NCI-H510A treated with DMSO at 0.1 percent for 48 hours (cell line): ENCODE measurements around the gene EBF3.
"Not testable (repeated sequence)": the region's sequence is repeated elsewhere in the genome, so short reads cannot be mapped to it uniquely, and the experiment has no call there.

Experiments used
- DNase-seq: peaks from one replicate; lab custom pipeline; 2025; lab: John Stamatoyannopoulos, UW

The EBF3 gene

GRCh38 chr10:129929343-129930292 is 34.5 kb downstream of the EBF3 start:
- DNase-seq: no peak

DNA sequence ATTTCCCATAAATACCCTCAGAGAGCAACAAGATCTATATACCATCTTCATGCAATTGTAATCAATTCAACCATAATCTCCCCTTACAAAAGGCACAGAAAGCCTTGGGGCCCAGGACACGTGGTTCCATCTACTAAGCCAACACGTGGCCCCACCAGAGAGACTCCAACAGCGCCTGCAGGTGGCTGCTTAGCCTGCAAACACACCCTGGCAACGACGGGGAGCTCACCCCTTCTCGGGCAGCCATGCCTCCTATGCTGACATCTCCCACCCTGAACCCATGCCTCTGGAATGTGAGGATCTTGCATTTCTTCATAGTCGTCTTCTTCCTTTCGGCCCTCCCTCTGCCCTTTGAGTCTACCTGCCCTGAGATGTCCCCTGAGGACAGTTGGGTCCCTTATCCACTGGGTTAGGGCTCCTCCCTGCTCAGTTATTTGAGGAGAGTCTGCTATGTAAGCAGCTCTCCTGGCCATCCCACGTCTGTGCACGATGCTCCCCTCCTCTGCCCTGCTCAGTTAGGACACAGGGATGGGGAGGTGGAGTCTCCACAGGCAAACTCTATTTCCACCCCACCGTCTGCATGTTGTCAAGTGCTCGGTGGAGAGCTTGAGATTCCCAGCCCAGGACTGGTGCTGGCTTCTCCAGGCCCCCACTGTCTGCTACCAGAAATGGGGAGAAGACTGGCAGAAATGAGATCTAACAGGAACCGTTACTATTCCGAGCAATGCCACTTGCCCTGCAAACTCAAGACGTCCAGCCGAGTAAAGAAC is 36.5 kb downstream of the EBF3 start:
- no peak for DNase-seq

GRCh38 chr10:129926066-129927055 is 37.7 kb downstream of the EBF3 start:
- DNase-seq: no peak

DNA sequence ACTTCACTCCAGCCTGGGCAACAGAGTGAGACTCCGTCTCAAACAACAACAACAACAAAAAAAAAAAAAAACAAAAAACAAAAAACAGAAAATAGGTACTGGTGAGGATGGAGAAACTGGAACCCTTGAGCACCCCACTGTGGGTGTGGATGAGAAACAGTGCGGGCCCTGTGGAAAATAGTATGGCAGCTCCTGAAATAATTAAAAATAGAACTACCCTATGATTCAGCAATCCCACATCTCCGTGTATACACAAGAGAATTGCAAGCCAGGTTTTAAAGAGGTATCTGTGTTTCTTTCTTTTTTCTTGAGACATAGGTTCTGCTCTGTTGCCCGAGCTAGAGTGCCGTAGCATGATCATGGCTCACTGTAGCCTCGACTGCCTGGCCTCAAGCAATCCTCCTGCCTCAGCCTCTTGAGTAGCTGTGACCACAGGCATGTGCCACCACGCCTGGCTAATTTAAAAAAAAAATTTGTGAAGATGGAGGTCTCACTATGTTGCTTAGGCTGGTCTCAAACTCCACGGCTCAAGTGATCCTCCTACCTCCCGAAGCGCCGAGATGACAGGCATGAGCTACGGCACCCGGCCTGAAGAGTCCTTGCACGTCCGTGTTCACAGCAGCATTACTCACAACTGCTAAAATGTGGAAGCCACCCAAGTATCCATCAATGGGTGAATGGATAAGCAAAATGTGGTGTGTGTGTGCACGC is 39.5 kb downstream of the EBF3 start:
- no peak for DNase-seq

- DNase-seq: no peak
Measured at GRCh38 chr10:129922598-129923123, 41.4 kb downstream of the EBF3 start.

GRCh38 chr10:129921801-129922597 is 42.1 kb downstream of the EBF3 start:
- no peak for DNase-seq

DNA sequence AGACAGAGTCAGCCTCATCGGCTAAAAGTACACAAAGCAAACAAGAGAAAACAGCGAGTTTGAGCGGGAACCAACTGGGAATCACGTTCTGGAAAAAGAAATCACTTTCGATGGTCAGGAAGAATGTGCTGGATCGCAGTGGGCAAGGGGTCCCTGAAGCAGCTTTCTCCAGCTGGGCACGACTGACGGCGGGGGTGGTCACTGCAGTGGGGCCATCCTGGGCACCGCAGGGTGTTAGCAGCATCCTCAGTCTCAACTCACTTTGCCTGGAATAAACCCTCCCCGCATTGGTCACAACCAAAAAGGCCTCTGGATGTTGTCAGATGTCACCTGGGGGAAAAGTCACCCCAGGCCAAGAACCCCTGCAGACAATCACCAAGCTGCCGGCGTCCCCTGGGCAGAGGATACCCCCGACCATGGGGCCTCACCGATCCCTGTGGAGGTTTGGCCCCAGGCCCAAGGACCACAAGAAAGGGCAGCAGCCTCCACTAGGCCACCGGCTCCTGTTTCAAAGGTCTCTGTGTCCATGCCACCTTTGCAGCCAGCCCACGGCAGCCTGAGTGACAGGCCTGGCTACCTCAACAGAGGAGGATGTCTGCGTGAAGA is 42.9 kb downstream of the EBF3 start:
- DNase-seq: no peak

GRCh38 chr10:129920187-129920586 is 43.9 kb downstream of the EBF3 start:
- DNase-seq: not testable (repeated sequence)

DNA sequence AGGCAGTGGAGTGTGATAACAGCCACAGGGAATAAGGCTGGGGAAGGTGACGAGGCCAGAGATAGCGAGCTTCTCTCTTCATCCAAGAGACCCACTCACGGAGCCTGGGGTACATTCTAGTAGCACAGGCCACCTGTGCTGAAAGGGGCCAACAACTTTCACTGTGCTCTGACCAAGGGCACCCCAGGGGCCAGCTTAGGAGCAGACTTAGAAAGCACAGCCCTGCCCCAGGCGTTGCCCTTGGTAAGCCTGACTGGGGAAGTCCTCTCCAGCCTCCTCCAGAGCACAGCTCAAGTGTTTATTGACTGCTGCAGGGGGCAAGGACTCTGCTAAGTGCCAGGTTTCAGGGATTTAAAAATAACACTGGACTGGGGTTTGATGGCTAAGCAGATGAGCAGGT is 44.7 kb downstream of the EBF3 start:
- no peak for DNase-seq

DNA sequence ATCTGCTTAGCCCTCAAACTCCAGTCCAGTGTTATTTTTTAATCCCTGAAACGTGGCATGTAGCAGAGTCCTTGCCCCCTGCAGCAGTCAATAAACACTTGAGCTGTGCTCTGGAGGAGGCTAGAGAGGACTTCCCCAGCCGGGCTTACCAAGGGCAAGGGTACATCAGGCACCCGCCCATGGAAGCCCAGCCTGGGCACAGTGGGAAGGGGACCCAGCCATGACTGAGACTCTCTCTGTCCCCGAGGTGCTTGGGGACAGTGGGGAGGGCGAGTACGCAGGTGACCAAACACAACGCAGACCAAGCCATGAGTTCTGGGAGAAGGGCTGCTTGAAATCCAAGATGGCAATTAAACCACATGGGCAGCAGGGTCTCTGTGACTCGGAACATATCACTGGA is 45.2 kb downstream of the EBF3 start:
- no peak for DNase-seq

GRCh38 chr10:129918401-129918800 is 45.7 kb downstream of the EBF3 start:
- DNase-seq: no peak

GRCh38 chr10:129917936-129918335 is 46.1 kb downstream of the EBF3 start:
- DNase-seq: no peak

GRCh38 chr10:129916506-129916995 is 47.5 kb downstream of the EBF3 start:
- no peak for DNase-seq

DNA sequence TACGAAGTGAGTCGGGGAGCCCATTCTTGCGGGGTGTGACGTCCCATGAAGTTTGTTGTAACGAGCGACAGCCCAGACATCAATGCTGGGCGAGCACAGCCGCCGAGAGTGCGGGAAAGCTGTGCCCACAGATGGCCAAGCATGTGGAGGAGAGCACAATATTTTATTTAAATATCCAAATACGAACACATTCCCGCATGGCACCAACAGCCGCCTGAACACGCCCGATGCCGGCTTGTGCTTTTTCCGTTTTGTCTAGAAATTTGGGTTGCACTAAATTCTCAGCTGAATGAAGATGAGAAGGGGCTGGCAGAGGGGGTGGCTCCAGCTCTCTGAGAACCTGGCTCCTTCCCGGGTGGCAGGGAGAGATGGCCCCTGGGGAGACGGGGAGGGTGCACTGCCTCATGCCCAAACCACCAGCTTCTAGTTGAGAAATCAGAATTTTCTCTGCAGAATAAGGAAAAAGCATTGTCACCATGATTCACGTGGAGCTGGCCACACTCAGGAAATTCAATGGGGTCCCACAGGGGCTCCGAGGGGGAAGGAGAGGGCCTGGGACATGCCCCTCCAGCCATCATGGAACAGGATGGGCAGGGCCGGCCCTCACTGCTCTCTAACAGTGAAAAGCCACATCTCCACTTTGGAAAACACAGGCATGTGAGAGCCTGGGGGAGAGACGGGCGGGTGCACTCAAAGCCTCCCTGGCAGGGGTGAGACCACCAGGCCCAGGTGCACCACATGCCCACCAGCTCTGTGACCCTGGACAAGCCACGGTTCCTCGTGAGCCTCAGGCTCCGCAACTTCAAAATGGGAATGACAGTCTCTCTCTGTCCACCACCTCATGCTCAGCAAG is 48.3 kb downstream of the EBF3 start:
- no peak for DNase-seq

DNA sequence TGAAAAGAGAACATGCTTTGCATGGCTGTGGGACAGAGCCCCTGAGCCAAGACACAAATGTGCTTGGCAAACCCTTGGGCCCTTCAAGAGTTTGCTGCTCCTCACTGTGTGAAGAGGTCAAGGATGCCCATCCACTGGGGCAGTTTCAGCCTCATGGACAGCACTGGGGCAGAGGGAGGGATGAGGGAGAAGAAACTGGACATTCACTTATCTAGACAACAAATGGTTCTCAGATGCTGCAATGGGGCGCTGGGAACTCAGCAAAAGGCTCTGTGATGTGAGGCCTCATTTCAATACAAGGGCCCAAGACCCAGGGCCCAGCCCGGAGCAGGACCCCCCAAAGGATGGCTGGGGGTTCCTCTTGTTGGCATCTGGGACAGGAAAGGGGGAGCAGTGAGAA is 49.1 kb downstream of the EBF3 start:
- no peak for DNase-seq

- DNase-seq: no peak
Measured at GRCh38 chr10:129914153-129914855, 49.8 kb downstream of the EBF3 start.

GRCh38 chr10:129912986-129913695 is 50.9 kb downstream of the EBF3 start:
- DNase-seq: no peak
